SKM-1 treated with dmso at 0.1 percent for 144 hours (cell line): ENCODE measurements around the gene STK32B.
"Not testable (repeated sequence)": the region's sequence is repeated elsewhere in the genome, so short reads cannot be mapped to it uniquely, and the experiment has no call there.

Experiments used
- DNase-seq: peaks from one replicate; lab custom pipeline; 2025; ENCODE audit not compliant: unreplicated experiment; lab: John Stamatoyannopoulos, UW

STK32B gene

DNA sequence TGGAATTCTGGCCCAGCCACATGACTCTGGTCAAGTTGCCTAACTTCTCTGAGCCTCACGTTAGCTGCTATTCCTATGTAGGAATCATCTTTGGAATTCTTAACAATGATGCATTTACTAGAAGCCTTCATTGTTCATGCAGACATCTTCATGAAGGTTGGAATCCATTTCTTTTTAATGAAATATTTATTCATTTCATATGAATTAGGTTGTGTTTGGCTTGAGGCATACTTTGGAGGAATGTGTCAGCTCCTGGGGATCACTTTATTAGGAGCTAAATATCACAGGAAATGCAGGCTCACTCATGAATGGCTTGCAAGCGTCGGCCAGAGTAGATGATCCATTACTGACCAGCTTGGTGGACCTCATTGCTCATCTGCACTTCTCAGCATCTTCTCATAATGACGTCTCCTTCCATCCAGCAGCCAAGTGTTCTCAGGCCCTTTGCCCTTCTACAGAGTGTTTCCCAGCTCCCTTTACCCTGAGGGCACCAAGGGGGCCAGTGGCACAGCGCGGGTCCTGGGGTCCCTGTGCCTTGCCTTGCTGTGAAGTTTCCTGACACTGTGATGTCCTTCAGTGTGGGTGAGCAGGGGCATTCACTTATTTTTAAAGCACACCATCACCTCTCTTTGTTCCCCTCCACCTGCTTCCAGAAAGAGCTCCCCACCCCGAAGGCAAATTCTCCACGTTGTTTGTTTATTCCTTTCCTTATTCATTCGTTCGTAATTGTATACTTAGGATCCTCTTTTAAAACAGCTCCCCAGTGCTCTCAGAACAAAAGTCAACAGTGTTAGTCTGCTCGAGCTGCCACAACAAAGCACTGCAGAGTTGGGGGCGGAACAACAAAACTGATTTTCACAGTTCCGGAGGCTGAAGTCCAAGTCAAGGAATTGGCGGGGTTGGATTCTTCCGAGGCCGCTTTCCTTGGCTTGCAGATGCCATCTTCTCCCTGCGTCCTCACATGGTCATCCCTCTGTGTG lies 106.8 kb downstream of the STK32B start:
- DNase-seq: no peak

DNA sequence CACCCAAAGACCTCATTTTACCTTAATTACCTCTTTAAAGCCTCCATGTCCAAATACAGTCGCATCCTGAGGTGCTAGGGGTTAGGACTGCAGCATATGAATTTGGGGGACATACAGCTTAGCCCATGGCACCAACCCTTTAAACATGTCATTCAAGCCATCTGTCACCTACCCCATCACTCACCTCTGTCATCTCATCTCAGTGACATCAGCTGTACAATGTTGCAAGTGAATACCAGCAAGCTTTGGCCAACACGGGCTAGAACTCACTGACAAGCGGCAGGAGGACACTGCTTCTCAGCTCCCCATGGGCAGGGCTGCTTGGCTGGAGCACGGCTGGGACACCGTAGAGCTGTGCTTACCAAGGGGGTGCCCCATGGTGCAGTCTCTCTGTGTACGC lies 107.5 kb downstream of the STK32B start:
- DNase-seq: no peak

DNA sequence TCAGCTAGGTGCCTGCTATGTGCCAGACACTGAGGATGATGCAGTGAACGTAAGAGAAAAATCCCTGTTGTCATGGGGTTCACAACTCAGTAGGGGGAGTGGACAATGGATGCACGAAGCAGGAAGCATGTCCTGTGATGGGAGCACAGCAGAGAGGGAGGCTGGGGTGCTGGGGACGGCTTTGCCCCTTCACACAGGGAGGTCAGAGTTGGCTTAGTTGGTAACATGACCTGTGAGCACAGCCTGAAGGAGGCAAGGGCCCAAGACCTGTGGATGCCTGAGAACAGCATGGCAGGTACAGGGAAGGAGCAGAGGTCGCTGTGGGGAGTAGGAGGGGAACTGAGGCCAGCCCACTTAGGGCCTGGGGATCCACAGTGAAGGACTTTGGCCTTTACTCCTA lies 109.4 kb downstream of the STK32B start:
- DNase-seq: no peak

DNA sequence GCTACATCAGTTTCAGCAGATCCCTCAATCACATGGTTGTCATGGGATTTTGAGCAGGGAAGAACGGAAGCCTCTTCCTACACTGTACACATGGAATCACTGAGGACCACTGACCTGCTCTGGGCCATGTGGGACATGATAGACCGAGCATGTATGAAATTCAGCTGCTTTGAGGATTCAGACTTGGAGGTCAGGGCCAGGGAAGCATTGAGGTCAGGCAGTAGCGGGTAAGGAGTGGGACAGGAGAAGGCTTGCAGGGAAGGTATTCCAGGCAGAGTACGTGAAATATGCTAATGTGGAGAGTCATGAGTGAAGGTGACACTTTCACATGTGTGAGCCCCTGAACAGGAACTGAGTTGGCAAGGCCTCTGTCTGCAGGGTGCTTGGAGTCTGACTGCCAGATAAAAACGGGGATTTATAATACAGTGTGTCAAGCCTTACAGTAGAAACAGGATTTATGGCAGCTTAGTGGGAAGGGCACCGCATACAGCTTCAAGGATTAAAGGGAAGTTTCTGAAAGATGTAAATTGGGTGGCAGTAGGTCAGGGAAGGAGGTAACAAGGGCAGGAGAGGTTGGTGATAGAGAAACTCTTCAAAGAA lies 111.7 kb downstream of the STK32B start:
- no peak for DNase-seq

DNA sequence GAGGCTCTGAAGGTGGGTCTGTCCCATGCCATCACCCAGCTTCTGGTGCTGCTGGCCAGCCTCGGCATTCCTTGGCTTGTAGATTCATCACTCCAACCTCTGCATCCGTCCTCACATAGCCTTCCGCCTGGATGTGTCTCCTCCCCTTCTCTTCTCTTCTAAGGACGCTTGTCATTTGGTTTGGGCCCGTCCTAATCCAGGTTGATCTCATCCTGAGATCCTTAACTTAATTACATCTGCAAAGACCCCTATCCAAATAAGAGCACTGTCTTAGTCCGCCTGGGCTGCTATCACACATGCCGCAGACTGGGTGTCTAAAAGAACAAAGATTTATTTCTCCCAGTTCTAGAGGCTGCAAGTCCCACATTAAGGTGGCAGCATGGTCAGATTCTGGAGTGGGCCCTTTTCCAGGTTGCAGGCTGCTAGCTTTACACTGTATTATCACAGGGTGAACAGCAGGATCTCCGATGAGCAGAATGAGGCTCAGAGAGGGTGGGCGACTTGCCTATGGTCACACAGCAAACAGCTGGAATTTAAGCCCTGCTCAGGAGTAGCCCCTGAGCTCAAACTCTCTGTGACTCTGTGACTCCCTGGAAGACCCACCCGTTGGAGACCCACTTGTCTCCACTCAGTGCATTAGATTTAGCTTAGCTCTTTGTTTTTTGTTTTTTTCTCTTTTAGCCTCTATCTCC lies 113.1 kb downstream of the STK32B start:
- no peak for DNase-seq

DNA sequence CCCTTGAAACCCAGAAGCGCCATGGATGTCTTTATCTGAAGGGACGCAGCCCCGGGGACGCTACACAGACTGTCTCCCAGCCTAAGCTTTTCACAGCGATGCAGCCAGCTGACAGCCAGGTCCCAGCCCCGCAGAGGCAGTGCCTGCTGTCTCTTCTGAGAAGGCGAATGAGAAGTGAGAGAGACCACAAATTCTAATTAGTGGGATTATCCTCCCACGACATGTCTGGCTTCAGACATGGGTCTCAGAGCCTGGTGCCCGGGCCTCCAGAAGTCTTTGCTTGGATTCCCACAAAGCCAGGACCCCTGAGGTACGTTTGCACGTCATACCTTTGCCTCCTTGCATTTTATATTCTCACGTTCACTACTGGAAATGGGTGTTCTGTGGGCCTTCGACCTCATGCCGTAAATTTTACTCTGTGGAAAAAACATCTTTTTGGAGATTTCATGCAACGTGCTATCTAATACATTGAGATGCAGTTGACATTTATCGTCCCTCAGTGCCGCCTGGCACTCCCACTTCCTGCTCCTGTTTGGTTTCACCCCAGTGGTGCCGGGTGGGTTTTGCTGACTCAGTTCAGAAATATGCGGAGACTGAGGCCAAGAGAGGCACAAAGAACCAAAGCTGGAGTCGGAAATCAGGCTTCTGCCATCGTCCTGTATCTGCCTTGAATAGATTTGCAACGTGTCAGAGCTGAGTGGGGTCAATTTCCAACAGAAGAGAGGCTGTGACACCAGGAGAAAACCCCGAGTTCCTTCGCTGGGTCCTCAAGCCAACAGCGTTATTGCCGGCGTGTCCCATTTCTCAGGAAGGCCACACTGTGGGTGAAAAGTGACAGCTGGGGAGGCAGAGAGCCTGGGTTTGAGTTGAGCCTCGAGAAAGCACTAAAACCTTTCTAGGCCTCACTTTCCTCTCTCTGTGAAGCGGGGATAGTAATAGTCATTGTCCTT lies 114.4 kb downstream of the STK32B start:
- no peak for DNase-seq

DNA sequence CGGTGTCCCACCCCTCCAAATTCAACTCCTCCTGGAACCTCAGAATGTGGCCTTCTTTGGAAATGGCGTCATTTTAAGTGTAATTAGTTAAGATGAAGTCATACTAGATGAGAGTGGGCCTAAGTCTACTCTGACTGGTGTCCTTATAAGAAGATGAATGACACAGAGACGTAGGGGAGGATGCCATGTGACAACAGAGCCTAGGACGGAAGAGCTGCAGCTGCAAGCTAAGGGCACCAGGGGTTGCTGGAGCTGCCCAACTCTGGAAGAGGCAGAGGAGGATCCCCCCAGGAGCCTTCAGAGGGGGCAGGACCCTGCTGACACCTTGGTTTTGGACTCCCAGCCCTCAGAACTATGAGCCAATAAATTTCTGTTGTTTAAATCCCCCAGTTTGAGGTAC lies 115.1 kb downstream of the STK32B start:
- no peak for DNase-seq

DNA sequence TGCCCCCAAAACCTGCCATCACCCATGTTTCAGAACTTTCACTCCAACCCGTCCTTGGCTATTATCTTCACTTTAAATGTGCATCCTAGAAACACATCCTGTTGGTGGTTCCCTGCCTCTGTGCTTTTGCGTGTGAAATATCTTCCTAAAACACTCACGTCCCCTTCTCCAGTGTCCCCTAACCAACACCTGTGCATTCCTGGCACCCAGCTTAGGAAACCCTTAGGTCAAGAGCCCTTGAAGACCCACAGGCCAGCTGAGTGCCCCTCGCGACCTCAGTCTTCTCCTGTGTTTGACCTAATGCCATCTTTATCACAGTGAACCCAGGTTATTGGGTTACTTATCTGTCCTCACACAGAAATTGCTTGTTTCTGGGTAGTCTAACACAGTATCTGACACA lies 117.6 kb downstream of the STK32B start:
- no peak for DNase-seq

DNA sequence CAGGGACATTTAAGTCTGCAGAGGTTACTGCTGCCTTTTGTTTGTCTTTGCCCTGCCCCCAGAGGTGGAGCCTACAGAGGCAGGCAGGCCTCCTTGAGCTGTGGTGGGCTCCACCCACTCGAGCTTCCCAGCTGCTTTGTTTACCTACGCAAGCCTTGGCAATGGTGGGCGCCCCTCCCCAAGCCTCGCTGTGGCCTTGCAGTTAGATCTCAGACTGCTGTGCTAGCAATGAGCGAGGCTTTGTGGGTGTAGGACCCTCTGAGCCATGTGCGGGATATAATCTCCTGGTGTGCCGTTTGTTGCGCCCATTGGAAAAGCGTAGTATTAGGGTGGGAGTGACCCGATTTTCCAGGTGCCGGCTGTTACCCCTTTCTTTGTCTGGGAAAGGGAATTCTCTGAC lies 124.6 kb downstream of the STK32B start:
- not testable (repeated sequence) for DNase-seq

DNA sequence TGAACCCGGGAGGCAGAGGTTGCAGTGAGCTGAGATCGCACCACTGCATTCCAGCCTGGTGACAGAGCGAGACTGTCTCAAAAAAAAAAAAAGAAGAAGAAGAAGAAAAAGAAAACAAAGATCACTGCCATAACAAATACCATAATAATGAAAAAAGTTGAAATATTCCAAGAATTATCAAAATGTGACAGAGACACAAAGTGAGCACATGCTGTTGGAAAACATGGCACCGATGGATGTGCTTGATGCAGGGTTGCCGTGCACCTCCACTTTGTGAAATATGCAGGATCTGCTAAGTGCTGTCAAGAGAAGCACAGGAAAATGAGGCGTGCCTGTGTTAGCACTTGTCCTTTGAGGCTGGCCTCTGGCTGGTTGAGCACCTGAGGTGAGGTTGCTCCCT lies 133.3 kb downstream of the STK32B start:
- DNase-seq: no peak

DNA sequence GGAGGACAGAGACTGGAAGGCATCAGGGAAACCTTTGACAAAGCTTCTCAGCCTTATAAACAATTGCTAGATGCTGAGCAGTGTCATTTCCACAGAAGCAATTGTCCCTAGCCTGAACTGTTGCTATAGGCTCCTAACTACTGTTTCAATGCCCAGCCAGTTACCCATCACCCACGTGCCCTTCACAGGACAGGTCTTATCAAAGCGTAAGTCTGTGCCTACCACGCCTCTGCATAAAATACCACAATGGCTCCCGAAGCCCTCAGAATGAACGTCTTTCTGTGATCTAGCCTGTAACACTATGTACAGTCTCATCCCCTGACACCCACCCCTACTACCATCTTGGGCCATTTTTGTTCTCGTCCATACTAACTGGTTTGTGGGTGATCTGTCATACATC lies 134.3 kb downstream of the STK32B start:
- no peak for DNase-seq

DNA sequence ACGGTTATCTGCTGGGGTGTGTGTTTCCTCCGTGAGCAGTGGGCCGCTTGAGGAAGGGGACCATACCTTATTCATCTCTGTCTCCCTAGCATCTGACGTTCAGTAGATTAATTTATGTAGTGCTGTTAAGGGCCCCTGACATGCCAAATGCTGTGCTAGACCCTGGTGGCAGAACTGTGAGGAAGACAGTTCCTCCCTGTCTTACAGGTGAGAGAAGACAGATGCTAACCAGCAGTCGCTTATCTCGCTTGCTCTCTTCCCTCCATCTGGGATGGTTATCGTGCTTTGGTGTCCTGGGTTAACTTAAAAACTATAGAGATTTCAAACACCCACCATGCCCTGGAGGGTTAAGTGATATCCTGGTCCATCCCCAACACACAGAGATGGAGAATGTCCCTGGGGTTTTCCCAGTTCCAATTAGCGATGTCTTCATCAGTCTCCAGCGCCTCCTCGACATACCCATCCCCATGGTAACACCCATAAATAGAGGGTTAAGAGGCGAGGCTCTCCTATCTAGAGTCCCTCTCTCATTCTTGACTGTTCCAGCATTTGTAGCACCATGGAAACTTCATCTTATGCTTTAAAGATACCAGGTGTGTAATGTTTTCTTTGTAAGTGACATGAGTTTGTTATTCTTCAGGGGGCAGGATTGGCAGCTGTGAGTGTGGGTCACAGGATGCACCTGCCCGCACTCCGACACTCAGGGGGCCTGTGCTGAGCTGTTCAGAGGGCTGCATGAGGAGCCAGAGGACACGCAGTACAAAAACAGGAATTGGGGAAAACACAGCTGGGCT lies 135.2 kb downstream of the STK32B start:
- no peak for DNase-seq

DNA sequence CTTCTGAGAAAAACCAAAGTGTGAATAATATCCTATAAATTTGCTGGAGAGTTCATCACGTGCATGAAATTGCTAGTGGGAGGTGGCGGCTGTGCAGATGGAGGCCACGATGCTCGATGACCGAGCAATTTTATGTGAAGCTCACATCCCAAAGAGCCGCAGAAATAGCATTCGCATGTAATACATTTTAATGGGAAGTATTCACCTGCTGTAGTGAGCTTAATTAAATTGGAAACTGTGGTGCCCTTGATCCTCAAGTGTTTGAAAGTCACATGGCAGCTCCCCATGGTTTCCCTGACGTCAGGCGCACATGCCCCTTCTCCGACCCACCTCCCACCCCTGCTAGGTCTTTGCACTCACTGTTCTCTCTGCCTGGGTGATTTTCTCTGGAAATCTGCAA lies 136.8 kb downstream of the STK32B start:
- DNase-seq: no peak

DNA sequence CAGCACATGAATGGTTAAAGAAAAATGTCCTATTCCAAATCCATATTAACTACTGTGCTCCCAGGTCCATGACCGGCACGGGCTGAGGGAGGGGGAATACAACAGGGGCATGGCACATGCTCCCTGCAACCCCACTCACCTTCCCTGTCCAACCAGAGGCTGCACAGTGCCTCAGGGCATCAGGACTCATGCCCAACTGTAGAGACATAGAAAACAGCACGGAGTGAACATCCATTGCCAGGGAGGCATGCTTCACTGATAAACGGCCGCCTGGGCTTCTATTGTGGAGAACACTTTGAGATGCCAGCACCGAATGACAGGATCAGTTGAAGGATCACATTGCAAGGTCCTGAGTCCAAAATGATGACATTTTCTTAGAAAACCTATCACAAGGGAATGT lies 140.6 kb downstream of the STK32B start:
- DNase-seq: no peak

DNA sequence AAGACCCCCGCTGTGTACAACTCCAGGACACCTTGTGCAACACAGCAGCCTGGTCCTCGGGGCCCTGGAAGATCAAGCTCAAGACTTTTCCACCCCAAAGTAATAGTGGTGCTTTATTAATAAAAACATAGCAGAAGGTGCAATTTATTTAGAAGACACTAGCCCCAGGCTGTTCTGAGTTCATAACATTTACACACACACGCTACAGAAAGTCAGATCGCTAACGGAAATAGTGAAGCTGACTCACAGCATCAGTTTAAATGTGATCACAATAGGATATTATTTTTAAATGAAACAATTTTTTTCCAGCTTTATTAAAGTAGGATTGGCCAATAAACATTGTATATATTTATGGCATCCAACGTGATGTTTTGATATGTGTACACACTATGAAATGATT lies 141.0 kb downstream of the STK32B start:
- no peak for DNase-seq

DNA sequence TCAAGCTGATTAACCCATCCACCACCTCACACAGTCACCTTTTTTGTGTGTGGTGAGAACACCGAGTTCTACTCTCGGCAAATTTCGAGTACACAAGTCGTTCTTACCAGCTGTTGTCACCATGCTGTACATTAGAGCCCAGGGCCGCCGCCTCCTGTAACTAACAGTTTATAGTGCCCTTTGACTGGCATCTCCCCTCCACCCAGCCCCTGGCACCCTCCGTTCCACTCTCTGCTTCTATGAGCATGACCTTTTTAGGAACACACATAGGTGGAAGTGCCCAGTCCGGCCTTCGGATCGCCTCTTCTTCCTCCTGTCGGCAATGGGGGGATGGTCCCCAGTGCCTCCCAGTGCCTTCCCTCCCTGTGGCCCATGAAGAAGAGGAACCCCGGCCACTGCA lies 141.4 kb downstream of the STK32B start:
- no peak for DNase-seq

DNA sequence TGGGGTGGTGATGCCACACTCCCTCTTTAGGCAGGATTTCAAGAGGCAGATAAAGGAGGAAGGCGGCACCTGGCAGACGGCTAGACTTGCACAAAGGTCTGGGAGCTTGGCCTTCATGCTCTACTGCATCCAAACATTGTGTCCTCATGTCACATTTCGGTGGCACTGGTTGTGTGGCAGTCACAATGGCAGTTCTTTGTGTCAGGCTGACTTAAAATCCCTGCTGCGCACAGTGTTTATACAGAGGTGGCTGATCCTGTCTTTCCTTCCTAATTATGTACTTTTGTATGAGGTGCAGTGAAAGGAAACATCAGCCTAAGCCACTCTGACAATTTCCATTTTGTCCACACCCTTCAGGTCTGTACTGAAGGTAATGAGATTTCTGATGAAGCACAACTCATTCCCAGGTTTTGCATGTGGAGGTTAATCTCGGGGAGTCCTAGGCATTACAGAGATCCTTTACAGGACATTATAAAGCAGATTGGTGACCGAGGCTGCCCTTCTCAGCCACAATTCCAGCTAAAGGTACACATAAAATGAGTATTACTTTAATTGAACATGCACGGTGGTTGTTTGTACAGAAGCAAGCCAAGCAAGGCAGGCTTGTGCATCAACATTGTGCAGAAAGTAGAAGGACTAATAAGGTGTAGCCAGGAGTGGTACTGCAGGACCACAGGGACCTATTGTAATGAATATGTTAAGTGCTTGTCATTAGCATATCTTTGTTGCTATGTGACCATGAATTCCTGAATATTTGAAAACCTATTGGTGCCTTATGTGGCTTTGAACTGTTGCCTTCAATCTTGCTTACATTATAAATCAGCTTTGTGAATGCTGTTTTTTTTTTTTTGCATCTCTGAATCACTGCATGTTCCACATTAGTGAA lies 147.6 kb downstream of the STK32B start:
- DNase-seq: no peak

DNA sequence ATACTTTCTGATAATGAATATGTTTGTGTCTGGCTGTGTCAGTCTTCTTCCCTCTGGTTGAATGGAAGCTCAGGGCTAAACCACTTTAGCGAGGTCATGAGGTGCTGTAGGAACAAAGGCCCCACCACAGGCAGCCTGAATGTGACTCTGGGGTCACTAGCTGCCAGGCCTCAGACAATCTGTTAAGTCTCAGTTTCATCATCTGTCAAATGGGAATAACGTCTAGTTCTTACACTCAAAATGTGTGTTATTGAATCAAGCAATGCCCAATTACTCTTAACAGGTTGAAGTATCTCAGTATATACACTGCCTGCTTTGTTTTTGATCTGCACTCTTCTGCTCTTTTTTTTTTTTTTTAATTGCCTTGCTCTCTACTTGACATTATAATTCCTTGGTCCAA lies 148.6 kb downstream of the STK32B start:
- DNase-seq: no peak

DNA sequence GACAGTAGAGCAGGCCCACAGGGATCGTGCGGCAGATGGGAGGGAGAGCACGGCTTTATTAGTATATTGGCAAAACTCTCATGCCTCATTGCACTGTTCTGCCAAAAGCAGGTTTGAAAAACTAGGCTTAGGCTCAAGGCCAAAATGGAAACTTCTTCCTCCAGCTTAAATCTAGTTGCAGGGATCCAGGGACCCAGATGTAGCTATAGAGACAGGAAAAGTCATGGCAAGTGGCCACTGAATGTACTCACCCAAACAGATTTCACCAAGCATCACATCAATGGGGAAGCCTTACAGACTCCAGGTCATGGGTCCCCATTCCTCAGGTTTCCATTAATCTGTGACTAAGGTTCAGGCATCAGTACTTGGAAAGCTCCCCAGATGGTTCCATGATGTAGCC lies 149.2 kb downstream of the STK32B start:
- no peak for DNase-seq
